ENCODE measurements around the gene ABCF1.
A peak's percentile ranks its signal among the peaks of the same experiment; 100 is the strongest.

ABCF1 gene

DNA sequence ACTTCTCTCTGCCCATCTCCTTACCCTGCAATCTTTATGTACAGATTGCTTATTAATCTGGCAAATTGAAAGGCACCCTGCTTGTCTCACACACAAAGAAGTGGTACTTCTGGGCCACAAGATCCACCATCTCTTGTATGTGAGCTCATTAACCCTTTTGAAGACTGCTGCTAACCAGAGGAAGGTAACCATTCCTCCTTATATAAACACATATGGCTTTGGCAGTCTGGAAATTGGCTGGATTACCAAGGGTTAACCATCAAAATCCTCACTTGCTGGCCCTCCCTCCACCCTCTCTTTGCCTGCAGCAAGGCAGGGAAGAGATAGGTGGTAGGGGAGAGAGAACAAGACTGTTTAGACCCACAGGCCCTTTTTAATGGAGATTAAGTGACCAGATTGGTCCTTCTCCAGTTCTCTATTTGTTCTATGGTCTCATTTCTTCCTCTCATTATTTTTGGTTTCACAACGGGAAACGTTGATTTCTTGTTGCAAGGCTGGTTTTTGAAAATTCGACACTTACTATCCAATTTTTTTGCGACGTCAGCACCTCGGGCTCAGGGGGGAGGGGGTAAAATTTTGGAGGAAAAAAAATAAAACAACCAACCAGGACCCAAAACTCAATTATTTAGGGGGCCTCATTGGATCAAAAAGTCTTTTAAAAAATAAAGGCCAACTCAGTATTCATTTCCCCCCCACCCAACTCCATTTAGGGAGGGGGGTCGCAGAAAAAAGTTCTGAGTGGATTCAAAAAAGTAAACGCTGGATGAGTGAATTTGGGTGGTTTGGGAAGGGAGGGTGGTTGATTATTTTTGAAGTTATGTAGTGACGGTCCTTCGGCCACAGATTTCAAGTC, 44.9 kb downstream of the ABCF1 start:
- Histone ChIP-seq H3K36me3 (ENCODE audit: insufficient read depth, low read length) (peaks cover 47% of the 10 kb centered on the region), H3K27ac (ENCODE audit: low read length) (peak overlapping the region; percentile 95), H3K27me3 (ENCODE audit: insufficient read depth, low read length, poor library complexity) (no peaks in the 10 kb centered on the region), H3K9me3 (ENCODE audit: insufficient read depth, low read length, severe bottlenecking) (no peaks in the 10 kb centered on the region), H4K20me1 (ENCODE audit: insufficient read depth, low read length) (peaks cover 13% of the 10 kb centered on the region), H3K4me3 (ENCODE audit: low read depth in 1 of 2, low read length in 2 of 2) (peak overlapping the region; percentile 72), H3K79me2 (ENCODE audit: insufficient read depth, low read length) (peaks cover 84% of the 10 kb centered on the region), H3K4me1 (ENCODE audit: insufficient read depth, low read length) (peaks cover 34% of the 10 kb centered on the region), H2AFZ (ENCODE audit: low read depth, low read length) (no peak overlapping the region), H3K4me2 (ENCODE audit: insufficient read depth, low read length) (peak overlapping the region; percentile 72), H3K9ac (ENCODE audit: low read depth, low read length) (peak overlapping the region; percentile 96)
- TF ChIP-seq EZH2 (IDR thresholded peaks at IDR 0.05; ENCODE audit: borderline replicate concordance, low read depth, low read length, severe bottlenecking) = no peak
- TF ChIP-seq, protein P1, sequence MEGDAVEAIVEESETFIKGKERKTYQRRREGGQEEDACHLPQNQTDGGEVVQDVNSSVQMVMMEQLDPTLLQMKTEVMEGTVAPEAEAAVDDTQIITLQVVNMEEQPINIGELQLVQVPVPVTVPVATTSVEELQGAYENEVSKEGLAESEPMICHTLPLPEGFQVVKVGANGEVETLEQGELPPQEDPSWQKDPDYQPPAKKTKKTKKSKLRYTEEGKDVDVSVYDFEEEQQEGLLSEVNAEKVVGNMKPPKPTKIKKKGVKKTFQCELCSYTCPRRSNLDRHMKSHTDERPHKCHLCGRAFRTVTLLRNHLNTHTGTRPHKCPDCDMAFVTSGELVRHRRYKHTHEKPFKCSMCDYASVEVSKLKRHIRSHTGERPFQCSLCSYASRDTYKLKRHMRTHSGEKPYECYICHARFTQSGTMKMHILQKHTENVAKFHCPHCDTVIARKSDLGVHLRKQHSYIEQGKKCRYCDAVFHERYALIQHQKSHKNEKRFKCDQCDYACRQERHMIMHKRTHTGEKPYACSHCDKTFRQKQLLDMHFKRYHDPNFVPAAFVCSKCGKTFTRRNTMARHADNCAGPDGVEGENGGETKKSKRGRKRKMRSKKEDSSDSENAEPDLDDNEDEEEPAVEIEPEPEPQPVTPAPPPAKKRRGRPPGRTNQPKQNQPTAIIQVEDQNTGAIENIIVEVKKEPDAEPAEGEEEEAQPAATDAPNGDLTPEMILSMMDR (IDR thresholded peaks at IDR 0.05; ENCODE audit: borderline replicate concordance, extremely low read depth, low read length, poor library complexity, severe bottlenecking) = no peak
- ATAC-seq (ENCODE audit: insufficient read depth, low read depth) (no peak), DNase-seq (peak; percentile 44)

DNA sequence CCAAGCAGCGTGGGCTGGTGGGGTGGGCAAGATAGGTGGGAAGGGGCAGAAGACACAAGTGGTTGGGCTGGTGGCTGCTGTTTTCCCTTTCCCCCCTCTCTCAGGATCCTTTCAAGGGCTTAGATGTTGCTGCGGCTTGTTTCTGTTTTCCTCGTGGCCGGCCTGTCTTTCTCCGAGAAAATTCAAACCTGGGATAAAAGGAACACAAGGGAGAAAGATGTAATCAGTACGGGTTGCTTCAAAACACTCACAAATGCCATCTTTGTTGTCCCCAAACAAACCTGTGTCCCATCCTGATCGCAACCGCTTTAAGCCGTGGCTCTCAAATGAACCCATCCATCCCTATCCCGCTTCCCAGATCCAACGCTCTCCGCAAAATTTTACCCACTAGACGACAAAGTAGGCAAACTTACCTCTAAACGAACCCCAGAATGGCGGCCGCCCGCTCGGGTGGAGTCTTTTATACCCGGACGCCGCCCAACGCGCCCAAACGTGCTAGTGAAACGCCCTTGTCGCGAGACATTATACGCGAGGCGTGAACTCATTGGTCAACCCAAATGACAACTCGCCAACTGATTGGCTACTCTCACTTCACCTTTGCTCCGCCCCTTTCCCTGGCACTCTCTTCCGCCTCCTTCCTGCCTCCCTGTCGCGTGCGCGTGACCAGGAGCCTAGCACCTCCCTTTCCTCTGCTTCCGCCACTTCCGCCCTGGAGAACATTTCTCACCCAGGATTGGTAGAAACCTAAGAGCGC, 45.7 kb downstream of the ABCF1 start, which contains the start of gene PPP1R10:
TSS of gene PPP1R10 (minus strand) at position 433 of the 754 bp plus-strand sequence. CDS start 7,299 bp downstream, outside the sequence.
- peaks cover 41% of the 10 kb centered on the region for H3K36me3 ChIP-seq (ENCODE audit: insufficient read depth, low read length)
- peak within 1 kb of the TSS; percentile 96 for H3K9ac ChIP-seq (ENCODE audit: low read depth, low read length)
- peak within 1 kb of the TSS; percentile 72 to 81 for H3K4me3 ChIP-seq (ENCODE audit: low read depth in 1 of 2, low read length in 2 of 2)
- peaks cover 76% of the 10 kb centered on the region for H3K79me2 ChIP-seq (ENCODE audit: insufficient read depth, low read length)
- TF ChIP-seq, protein P1 (IDR thresholded peaks at IDR 0.05; ENCODE audit: borderline replicate concordance, extremely low read depth, low read length, poor library complexity, severe bottlenecking) = no peak
- TF ChIP-seq EZH2 (IDR thresholded peaks at IDR 0.05; ENCODE audit: borderline replicate concordance, low read depth, low read length, severe bottlenecking) = no peak
- no peaks in the 10 kb centered on the region for H3K9me3 ChIP-seq (ENCODE audit: insufficient read depth, low read length, severe bottlenecking)
- H3K27me3 ChIP-seq (ENCODE audit: insufficient read depth, low read length, poor library complexity) = no peaks in the 10 kb centered on the region
- peaks cover 8% of the 10 kb centered on the region for H4K20me1 ChIP-seq (ENCODE audit: insufficient read depth, low read length)
- H3K4me2 ChIP-seq (ENCODE audit: insufficient read depth, low read length) = peak within 1 kb of the TSS; percentile 96
- H3K27ac ChIP-seq (ENCODE audit: low read length) = peak within 1 kb of the TSS; percentile 95
- peaks cover 34% of the 10 kb centered on the region for H3K4me1 ChIP-seq (ENCODE audit: insufficient read depth, low read length)
- ATAC-seq (ENCODE audit: insufficient read depth, low read depth) = peak; percentile 74
- DNase-seq = peak; percentile 100
- H2AFZ ChIP-seq (ENCODE audit: low read depth, low read length) = peak within 1 kb of the TSS; percentile 80

DNA sequence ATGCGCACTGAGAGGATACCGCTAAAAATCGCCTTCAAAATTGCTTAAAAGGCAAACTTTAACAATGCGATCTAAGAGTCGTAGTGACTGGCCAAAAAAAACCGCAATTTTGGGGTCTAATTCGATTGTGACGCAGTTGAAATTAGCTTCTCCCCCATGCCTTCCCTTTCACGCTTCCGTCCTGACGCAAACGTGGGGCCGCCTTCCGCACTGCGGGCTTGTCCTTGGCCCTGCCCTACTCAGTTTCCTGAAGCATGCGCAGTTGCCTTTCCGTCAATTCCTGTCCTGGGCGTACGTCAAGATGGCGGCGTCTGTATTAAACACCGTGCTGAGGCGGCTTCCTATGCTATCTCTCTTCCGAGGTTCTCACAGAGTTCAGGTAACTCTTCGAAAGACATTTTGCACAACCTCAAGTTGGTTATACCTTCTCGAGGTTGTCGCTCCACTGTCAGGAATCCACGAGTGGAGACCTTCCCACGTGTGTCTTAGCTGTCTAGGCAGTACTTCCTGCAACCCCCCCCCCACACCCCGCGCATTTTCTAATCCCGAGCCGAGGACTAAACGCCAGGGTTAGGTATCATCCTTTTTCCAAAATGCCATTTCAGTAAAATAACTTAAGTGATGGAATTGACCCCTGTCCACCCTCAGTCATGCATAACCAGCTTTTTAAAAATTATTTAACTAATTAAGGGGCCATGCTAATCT, 46.5 kb downstream of the ABCF1 start, which contains the start of gene MRPS18B:
TSS of gene MRPS18B (plus strand) at position 276 of the 705 bp plus-strand sequence. CDS start at position 302, 26 bp downstream.
- Histone ChIP-seq H2AFZ (ENCODE audit: low read depth, low read length) (peak within 1 kb of the TSS; percentile 80), H3K4me3 (ENCODE audit: low read depth in 1 of 2, low read length in 2 of 2) (peak within 1 kb of the TSS; percentile 72 to 81), H3K36me3 (ENCODE audit: insufficient read depth, low read length) (peaks cover 48% of the 10 kb centered on the region), H3K9ac (ENCODE audit: low read depth, low read length) (peak within 1 kb of the TSS; percentile 96), H3K4me1 (ENCODE audit: insufficient read depth, low read length) (peaks cover 34% of the 10 kb centered on the region), H3K79me2 (ENCODE audit: insufficient read depth, low read length) (peaks cover 72% of the 10 kb centered on the region), H3K27me3 (ENCODE audit: insufficient read depth, low read length, poor library complexity) (no peaks in the 10 kb centered on the region), H3K4me2 (ENCODE audit: insufficient read depth, low read length) (peak within 1 kb of the TSS; percentile 96), H4K20me1 (ENCODE audit: insufficient read depth, low read length) (peaks cover 8% of the 10 kb centered on the region), H3K27ac (ENCODE audit: low read length) (peak within 1 kb of the TSS; percentile 95), H3K9me3 (ENCODE audit: insufficient read depth, low read length, severe bottlenecking) (no peaks in the 10 kb centered on the region)
- peak; percentile 76 for ATAC-seq (ENCODE audit: insufficient read depth, low read depth)
- no peak for TF ChIP-seq EZH2 (IDR thresholded peaks at IDR 0.05; ENCODE audit: borderline replicate concordance, low read depth, low read length, severe bottlenecking)
- TF ChIP-seq, protein P1 (IDR thresholded peaks at IDR 0.05; ENCODE audit: borderline replicate concordance, extremely low read depth, low read length, poor library complexity, severe bottlenecking) = no peak
- peak; percentile 98 for DNase-seq

All from DND-41 (cell line).